ENCODE results near the gene ZCCHC18.
"Not testable (repeated sequence)": the region's sequence is repeated elsewhere in the genome, so short reads cannot be mapped to it uniquely, and the experiment has no call there.

DNA sequence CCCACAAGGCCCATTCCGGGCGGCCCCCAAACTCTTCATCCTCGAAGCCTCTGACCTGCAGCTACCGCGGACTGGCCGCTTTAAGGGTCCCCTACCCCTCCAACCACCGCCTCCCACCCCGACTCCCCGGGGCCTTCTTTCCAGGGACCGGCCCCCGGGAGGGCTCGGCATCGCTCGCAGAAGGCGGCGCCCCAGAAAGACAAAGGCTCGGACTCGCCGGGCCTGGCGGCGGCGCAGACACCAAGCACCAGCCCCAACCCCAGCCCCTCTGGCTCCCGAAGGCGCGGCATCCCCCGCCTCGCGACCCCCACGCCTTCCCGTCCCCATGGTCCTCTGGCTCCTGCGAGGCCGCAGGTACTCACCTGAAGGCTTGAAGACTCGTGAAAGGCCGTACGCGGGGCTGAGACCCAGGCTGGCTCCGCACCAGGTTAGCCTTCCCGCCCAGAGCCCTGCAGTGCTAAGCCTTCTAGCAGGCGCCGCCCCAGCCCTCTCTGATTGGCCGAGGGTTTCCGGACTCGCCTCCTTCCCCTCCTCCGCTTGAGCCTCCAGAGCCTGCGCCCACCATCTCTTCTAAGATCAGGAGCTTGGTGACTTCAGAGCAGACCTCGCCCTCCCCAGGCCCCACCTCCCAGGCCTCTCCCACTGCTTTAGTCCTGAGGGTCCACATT lies 36.4 kb upstream of the ZCCHC18 start, which contains the start of gene TMSB15C:
- TF ChIP-seq, protein P1, sequence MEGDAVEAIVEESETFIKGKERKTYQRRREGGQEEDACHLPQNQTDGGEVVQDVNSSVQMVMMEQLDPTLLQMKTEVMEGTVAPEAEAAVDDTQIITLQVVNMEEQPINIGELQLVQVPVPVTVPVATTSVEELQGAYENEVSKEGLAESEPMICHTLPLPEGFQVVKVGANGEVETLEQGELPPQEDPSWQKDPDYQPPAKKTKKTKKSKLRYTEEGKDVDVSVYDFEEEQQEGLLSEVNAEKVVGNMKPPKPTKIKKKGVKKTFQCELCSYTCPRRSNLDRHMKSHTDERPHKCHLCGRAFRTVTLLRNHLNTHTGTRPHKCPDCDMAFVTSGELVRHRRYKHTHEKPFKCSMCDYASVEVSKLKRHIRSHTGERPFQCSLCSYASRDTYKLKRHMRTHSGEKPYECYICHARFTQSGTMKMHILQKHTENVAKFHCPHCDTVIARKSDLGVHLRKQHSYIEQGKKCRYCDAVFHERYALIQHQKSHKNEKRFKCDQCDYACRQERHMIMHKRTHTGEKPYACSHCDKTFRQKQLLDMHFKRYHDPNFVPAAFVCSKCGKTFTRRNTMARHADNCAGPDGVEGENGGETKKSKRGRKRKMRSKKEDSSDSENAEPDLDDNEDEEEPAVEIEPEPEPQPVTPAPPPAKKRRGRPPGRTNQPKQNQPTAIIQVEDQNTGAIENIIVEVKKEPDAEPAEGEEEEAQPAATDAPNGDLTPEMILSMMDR (IDR thresholded peaks at IDR 0.05), result not testable (repeated sequence)
- TF ChIP-seq POLR2A, POLR2AphosphoS5, EP300 (IDR thresholded peaks at IDR 0.05): not testable (repeated sequence)
